Neural progenitor cell (in vitro differentiated cells): ENCODE results near the gene ABCC8. TPM values are rescaled to one million over a fixed set of nuclear protein-coding genes. Genes with fewer than 3 reads are reported as not detected.
A peak's percentile ranks its signal among the peaks of the same experiment; 100 is the strongest.

Source experiments
- DNase-seq: peaks from one replicate; pipeline ENCODE4 v3.0.0-alpha.2; 2016; ENCODE audit warnings: low spot score
- H2AFZ ChIP-seq: fragments of 200-600 bp; sonication (generic); replicated peaks from 2 replicates; pipeline ENCODE4 v1.6.1; 2016; ENCODE audit warnings: antibody characterized with exemption
- H3F3A ChIP-seq: fragments of 200-600 bp; sonication (generic); 2 replicates; pipeline ENCODE4 v1.6.1; 2016; ENCODE audit warnings: antibody characterized with exemption, low read depth
- H3K27ac ChIP-seq: fragments of 200-600 bp; sonication (generic); 2 replicates; pipeline ENCODE4 v1.5.1; 2016; ENCODE audit warnings: mild to moderate bottlenecking
- H3K27me3 ChIP-seq: fragments of 200-600 bp; sonication (generic); 2 replicates; pipeline ENCODE4 v1.6.1; 2016; ENCODE audit warnings: mild to moderate bottlenecking, moderate library complexity
- H3K36me3 ChIP-seq: fragments of 200-600 bp; sonication (generic); 2 replicates; pipeline ENCODE4 v1.5.1; 2016
- H3K4me1 ChIP-seq: fragments of 200-600 bp; sonication (generic); 2 replicates; pipeline ENCODE4 v1.6.1; 2016; ENCODE audit warnings: mixed run types
- H3K4me2 ChIP-seq: fragments of 200-600 bp; sonication (generic); 2 replicates; pipeline ENCODE4 v1.6.1; 2016
- H3K4me3 ChIP-seq: fragments of 200-600 bp; sonication (generic); 2 replicates; pipeline ENCODE4 v1.5.1; 2016
- H3K79me2 ChIP-seq: fragments of 200-600 bp; sonication (generic); 2 replicates; pipeline ENCODE4 v1.6.1; 2016; ENCODE audit warnings: low read depth
- H3K9ac ChIP-seq: fragments of 200-600 bp; sonication (generic); 2 replicates; pipeline ENCODE4 v1.6.1; 2016
- H3K9me3 ChIP-seq: fragments of 200-600 bp; sonication (generic); 2 replicates; pipeline ENCODE4 v1.5.1; 2016; ENCODE audit warnings: low read depth
- H4K20me1 ChIP-seq: fragments of 200-600 bp; sonication (generic); 2 replicates; pipeline ENCODE4 v1.6.1; 2016; ENCODE audit warnings: low read depth
- H3K27ac Mint-ChIP-seq: 3 replicates; pipeline ENCODE4 v1.8.0; 2021; ENCODE audit warnings: mixed read lengths
- H3K27me3 Mint-ChIP-seq: 2 replicates; pipeline ENCODE4 v1.8.0; 2022; ENCODE audit warnings: low read depth, mild to moderate bottlenecking, inconsistent platforms, moderate library complexity, mixed read lengths; ENCODE audit not compliant: insufficient read depth
- H3K36me3 Mint-ChIP-seq: 3 replicates; pipeline ENCODE4 v1.8.0; 2021; ENCODE audit warnings: mixed read lengths
- H3K4me1 Mint-ChIP-seq: 3 replicates; pipeline ENCODE4 v1.8.0; 2021; ENCODE audit warnings: mixed read lengths
- H3K4me3 Mint-ChIP-seq: 3 replicates; pipeline ENCODE4 v1.8.0; 2021; ENCODE audit warnings: mild to moderate bottlenecking, moderate library complexity, mixed read lengths
- H3K9me3 Mint-ChIP-seq: 3 replicates; pipeline ENCODE4 v1.8.0; 2020; ENCODE audit warnings: mixed read lengths
- CTCF ChIP-seq: fragments of 200-600 bp; sonication (generic); IDR thresholded peaks from 2 replicates; pipeline ENCODE4 v1.5.1; 2017; ENCODE audit warnings: antibody characterized with exemption, mild to moderate bottlenecking
- EZH2 ChIP-seq: fragments of 200-600 bp; sonication (generic); IDR thresholded peaks from 2 replicates; pipeline ENCODE4 v1.6.1; 2017; ENCODE audit warnings: antibody characterized with exemption, mild to moderate bottlenecking, moderate library complexity
- EZH2phosphoT487 ChIP-seq: fragments of 200-600 bp; sonication (generic); IDR thresholded peaks from 2 replicates; pipeline ENCODE4 v1.6.1; 2017; ENCODE audit warnings: antibody characterized with exemption
- total RNA-seq: library from RNA; depleted of rRNA; stranded (reverse); fragments of >200 nt; gene quantifications from 2 replicates; pipeline ENCODE4 v1.2.3, GENCODE V29; 2015; ENCODE audit warnings: low replicate concordance

Gene ABCC8
- total RNA-seq, 1 donor from 2014 or later, result 0.32 TPM

DNA sequence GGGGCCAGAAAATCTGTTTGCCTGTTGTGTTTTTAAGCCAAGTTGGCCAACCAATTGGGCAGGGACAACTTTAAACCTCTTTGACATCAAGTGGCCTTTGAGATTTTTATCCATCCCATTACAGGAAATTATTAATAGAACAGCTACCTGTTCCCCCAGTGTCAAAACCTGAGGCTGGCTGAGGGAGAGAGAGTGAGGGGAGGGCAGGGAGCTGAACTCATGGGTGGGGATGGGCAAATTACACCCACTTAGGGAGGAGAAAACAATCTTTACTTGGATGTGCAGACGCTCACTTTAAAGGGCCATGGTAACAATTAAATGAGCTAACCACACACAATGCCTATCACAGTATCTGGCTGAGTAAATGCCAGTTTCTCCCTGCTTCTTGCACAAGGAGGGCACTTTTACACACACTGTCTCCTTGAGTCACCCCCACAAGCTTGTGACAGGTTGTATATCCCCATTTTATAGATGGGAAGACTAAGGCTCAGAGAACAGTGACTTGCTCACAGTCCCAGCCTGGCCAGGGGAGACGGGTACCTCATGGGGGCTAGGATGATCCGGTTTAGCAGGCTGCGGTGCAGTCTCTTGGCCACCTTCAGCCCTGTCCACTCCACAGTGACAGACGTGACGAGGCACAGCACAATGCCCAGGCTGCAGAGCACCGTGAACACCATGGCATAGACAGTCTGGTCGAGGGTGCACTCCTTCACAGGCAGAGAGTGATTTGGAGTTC is 70.4 kb downstream of the ABCC8 start:
- peak overlapping the region; percentile 80 for H2AFZ ChIP-seq
- peaks cover 6% of the 10 kb centered on the region for H3K4me1 ChIP-seq
- Mint-ChIP-seq H3K27me3 (peaks cover 6% of the 10 kb centered on the region), H3K27ac (no peak overlapping the region), H3K4me1 (no peaks in the 10 kb centered on the region), H3K9me3 (no peaks in the 10 kb centered on the region), H3K36me3 (no peaks in the 10 kb centered on the region), H3K4me3 (no peak overlapping the region)
- DNase-seq, result no peak
- no peak overlapping the region for H3K4me2 ChIP-seq
- TF ChIP-seq EZH2phosphoT487 (no peak), EZH2 (no peak), CTCF (no peak)
- no peaks in the 10 kb centered on the region for H3K27me3 ChIP-seq
- no peaks in the 10 kb centered on the region for H3K79me2 ChIP-seq
- no peaks in the 10 kb centered on the region for H4K20me1 ChIP-seq
- H3F3A ChIP-seq, result peaks cover under 1% of the 10 kb centered on the region
- H3K9ac ChIP-seq, result no peak overlapping the region
- H3K27ac ChIP-seq, result no peak overlapping the region
- no peak overlapping the region for H3K4me3 ChIP-seq
- no peaks in the 10 kb centered on the region for H3K36me3 ChIP-seq
- no peaks in the 10 kb centered on the region for H3K9me3 ChIP-seq

- H3K36me3 Mint-ChIP-seq, result no peaks in the 10 kb centered on the region
- H3K4me3 ChIP-seq, result no peak overlapping the region
- no peak for TF ChIP-seq EZH2phosphoT487
- peak; percentile 49 for TF ChIP-seq CTCF
- no peak for TF ChIP-seq EZH2
- no peaks in the 10 kb centered on the region for H3K27me3 ChIP-seq
- H3K4me1 ChIP-seq, result peaks cover 6% of the 10 kb centered on the region
- no peak overlapping the region for H3K4me2 ChIP-seq
- no peak overlapping the region for H3K27ac ChIP-seq
- H3K4me1 Mint-ChIP-seq, result no peaks in the 10 kb centered on the region
- H3K4me3 Mint-ChIP-seq, result no peak overlapping the region
- no peak overlapping the region for H3K9ac ChIP-seq
- no peaks in the 10 kb centered on the region for H3K9me3 ChIP-seq
- no peaks in the 10 kb centered on the region for H4K20me1 ChIP-seq
- no peaks in the 10 kb centered on the region for H3K9me3 Mint-ChIP-seq
- peak overlapping the region; percentile 60 for H3K27ac Mint-ChIP-seq
- no peaks in the 10 kb centered on the region for H3F3A ChIP-seq
- no peaks in the 10 kb centered on the region for H3K79me2 ChIP-seq
- peak; percentile 71 for DNase-seq
- peaks cover 6% of the 10 kb centered on the region for H3K27me3 Mint-ChIP-seq
- H3K36me3 ChIP-seq, result no peaks in the 10 kb centered on the region
- H2AFZ ChIP-seq, result peak overlapping the region; percentile 80
These were observed 71.2 kb downstream of the ABCC8 start for GRCh38 chr11:17405232-17406005.

DNA sequence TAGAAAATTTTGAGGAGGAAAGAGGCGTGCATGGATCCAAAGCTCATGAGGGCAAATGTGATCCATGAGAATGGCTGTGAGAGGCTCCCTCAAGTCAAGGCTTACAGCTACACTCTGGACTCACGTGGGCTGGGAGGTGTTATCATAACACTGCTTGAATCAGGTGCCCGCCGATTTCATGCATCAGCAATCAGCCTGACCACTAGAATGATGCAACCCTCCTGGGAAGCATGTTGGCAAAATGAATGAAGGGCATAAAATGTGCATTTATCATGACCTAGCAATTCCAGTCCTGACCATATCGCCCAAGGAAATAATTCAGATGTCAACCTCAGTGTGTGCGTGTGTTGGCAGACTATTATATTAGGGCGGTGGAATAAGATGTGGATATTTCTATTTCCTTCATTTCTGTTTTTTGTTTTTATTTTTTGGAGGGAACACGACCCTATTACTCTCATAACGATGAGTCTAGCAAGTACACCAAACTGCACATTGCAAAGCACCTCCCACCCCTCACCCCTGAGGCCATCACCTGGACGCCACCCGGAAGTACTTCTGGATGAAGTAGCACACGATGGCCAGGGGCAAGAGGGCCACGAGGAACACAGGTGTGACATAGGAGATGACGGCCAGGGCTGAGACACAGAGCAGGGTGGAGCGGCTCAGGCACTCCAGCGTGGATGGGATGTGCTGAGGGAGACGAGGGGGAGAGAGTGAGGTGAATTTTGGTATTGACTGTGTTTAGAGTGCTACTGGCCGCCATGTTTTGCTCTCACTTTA is 72.5 kb downstream of the ABCC8 start:
- no peak overlapping the region for H3K4me2 ChIP-seq
- Mint-ChIP-seq H3K4me3 (no peak overlapping the region), H3K27ac (no peak overlapping the region), H3K4me1 (no peaks in the 10 kb centered on the region), H3K27me3 (peaks cover 8% of the 10 kb centered on the region), H3K36me3 (no peaks in the 10 kb centered on the region), H3K9me3 (no peaks in the 10 kb centered on the region)
- no peak overlapping the region for H3K4me3 ChIP-seq
- H3K27me3 ChIP-seq, result no peaks in the 10 kb centered on the region
- no peak for TF ChIP-seq CTCF
- no peak for TF ChIP-seq EZH2
- TF ChIP-seq EZH2phosphoT487, result no peak
- H4K20me1 ChIP-seq, result no peaks in the 10 kb centered on the region
- no peak for DNase-seq
- no peaks in the 10 kb centered on the region for H3K36me3 ChIP-seq
- no peak overlapping the region for H3K27ac ChIP-seq
- H2AFZ ChIP-seq, result no peak overlapping the region
- H3K9me3 ChIP-seq, result no peaks in the 10 kb centered on the region
- H3K4me1 ChIP-seq, result peaks cover 6% of the 10 kb centered on the region
- H3F3A ChIP-seq, result no peaks in the 10 kb centered on the region
- no peaks in the 10 kb centered on the region for H3K79me2 ChIP-seq
- H3K9ac ChIP-seq, result no peak overlapping the region
